ENCODE data around the gene FAM234B.

FAM234B gene, protein sequence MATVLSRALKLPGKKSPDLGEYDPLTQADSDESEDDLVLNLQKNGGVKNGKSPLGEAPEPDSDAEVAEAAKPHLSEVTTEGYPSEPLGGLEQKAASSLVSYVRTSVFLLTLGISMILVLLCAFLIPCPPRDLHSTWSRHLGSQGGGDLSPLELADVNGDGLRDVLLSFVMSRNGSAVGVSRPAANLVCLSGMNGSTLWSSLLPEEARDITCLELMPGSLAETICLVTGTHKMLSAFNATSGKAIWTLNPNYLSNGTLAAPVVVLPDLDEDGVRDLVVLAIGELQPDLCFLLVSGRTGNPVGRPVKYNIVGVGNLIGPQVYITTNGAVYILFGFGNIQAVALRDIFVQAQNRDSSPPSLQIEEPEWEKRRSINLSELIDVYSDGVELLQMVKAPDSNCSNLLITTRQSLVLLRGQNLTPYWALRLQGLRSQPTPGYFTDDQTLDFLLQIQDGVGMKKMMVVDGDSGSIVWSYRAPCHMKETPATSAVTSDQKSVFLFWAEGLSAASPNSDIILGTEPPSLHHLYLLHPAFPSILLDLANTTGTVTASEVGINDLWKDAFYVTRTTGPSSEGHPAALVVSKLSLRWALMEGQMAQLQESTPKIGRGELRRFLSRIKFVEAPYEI

DNA sequence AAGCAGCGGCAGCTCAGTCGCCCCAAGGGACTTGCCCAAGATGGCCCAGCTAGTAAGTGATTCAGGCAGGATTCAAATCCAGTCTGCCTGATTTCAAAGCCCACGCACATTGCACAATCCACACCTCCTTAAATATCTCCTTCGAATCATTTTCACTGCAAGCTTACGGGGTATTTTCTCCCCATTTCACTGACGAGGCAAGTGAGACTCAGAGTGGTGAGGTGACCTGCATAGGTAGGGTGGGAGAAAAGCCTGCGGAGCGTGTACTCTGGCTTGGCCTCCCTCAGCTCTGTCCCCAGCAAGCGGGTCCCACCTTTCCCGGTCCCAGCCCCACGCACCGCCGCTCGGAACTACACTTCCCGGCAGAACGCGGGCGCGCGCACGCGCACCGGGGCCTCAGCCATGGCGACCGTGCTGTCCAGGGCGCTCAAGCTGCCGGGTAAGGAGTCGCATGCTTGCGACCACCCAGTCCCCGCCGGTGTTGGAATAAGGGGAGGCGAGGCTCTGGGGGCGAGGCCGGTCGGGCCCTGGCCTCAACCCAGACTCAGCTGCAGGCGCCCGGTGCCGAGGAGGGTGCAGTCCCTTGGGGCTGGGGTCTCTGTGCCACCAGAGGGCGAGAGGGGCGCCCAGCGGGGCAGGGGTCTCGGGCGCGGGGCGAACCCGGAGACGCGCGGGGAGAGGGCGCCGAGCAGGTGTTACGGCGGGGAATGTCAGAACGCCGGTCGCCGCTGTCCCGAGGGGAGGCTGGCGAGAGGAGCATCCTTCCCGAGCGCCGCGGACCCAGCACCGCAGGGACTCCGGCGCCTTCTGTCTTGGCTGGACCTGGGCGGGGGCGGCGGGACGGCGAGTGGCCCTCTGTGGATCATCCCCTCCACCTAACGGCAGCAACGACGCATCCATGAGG lies at the start of gene FAM234B:
Gene FAM234B, plus strand, starts transcription at position 380 of the 904 bp plus-strand sequence. Its CDS starts 23 bp downstream, at position 403.
- TF ChIP-seq, protein P1, sequence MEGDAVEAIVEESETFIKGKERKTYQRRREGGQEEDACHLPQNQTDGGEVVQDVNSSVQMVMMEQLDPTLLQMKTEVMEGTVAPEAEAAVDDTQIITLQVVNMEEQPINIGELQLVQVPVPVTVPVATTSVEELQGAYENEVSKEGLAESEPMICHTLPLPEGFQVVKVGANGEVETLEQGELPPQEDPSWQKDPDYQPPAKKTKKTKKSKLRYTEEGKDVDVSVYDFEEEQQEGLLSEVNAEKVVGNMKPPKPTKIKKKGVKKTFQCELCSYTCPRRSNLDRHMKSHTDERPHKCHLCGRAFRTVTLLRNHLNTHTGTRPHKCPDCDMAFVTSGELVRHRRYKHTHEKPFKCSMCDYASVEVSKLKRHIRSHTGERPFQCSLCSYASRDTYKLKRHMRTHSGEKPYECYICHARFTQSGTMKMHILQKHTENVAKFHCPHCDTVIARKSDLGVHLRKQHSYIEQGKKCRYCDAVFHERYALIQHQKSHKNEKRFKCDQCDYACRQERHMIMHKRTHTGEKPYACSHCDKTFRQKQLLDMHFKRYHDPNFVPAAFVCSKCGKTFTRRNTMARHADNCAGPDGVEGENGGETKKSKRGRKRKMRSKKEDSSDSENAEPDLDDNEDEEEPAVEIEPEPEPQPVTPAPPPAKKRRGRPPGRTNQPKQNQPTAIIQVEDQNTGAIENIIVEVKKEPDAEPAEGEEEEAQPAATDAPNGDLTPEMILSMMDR (IDR thresholded peaks at IDR 0.05; ENCODE audit: low read depth, low read length), result no peak

DNA sequence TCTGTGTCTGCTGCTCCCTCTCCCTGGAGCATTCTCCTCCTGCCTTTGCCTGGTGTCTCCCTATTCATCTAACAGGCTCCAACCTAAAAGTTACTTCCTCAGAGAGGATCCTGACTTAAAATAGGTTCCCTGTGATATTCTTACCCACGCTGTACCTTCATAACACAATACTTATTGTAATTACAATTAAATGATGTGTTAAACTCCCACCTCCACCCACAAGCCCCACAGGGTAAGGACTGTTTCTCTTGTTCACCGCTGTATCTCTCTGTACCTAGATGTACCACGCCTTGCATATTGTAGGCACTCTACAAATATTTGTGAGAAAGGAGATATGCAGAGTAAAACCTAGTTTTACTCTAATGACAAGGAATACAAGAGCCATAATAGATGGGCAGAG lies 49.1 kb upstream of the FAM234B start:
- TF ChIP-seq, protein P1 (IDR thresholded peaks at IDR 0.05; ENCODE audit: low read depth, low read length), result no peak
- no peak overlapping the region for H3K4me3 ChIP-seq (ENCODE audit: low read depth, low read length)

More for the DNA sequence above, at the start of gene FAM234B:
- peak within 1 kb of the TSS; percentile 92 for H3K4me3 ChIP-seq (ENCODE audit: low read depth, low read length)

DNA sequence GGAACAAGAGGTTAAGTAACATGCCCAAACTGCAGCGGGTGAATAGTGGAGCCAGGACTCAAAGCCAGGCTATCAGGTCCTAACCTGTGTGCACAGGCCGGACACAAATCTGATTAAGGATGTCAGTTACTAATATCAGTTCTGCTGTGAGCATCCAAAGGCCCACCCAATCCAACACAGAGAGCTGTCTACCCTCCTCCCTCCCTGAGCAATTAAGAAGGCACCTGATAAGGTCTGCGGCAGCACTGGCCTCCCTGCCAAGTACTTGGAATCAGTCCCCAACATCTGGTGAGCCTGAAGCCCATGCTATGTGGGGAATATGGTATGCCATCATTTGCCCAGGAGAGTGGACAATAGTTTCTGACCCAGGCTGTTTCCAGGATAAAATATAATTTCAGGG lies 48.0 kb upstream of the FAM234B start:
- TF ChIP-seq, protein P1 (IDR thresholded peaks at IDR 0.05; ENCODE audit: low read depth, low read length), result no peak
- H3K4me3 ChIP-seq (ENCODE audit: low read depth, low read length), result no peak overlapping the region

DNA sequence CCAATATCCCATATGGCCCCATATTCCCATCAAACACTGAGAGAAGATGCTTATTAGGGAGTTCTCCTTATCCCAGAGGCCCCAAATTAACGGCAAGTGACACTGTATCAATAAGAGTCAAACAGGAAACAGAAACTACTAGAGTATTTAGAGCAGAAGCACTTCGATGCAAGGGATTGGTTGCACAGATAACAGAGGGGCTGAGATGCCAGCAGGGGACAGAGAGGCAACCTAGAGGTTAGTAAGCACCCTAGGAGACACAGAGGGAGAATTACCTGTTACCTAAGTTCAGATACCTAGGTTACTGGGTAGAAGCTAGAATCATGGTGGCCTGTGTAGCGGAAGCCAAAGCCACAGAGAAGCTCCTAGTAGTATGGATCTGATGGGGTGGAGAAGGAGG lies 47.0 kb upstream of the FAM234B start:
- TF ChIP-seq, protein P1 (IDR thresholded peaks at IDR 0.05; ENCODE audit: low read depth, low read length), result no peak
- H3K4me3 ChIP-seq (ENCODE audit: low read depth, low read length), result no peak overlapping the region

DNA sequence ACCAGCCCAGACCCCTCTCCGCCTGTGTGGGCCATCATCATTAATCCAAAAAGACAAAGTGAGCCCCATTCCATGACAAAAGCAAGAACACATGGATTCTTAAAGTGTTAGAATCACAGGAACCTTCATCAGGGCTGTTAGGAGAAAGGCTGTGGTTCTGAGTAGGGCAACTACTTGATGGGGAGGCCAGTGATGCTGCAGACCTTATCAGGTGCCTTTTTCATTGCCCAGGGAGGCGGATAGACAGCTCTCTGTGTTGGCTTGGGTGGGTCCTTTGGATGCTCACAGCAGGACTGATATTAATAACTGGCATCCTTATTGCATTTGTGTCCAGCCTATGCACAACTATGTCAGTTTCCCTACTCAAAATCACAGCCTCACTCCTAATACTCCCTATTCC lies 46.4 kb upstream of the FAM234B start:
- TF ChIP-seq, protein P1 (IDR thresholded peaks at IDR 0.05; ENCODE audit: low read depth, low read length), result no peak
- H3K4me3 ChIP-seq (ENCODE audit: low read depth, low read length), result peak overlapping the region; percentile 5

DNA sequence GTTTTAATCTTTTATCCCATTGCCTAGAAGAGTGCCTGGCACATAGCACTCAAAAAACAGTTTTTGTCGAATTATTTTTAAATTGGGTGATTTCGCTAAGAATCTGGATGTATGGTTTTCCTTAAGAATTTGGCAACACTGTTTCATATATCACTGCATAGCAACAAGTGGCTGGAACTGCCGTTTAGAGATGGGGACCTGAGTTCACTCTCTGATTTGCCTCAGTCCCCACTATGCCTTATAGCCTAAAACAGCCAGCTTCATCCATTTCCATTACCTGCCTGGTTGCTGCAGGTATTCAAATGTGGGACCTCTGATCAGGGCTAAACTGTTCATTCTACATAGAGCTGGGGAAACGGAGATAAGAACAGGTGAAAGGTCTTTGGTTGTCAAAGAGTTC lies 45.9 kb upstream of the FAM234B start:
- H3K4me3 ChIP-seq (ENCODE audit: low read depth, low read length), result peak overlapping the region; percentile 90
- TF ChIP-seq, protein P1 (IDR thresholded peaks at IDR 0.05; ENCODE audit: low read depth, low read length), result no peak

Measured in WI38 (cell line).